ENCODE measurements around the gene NUP62CL. TPM values are rescaled to one million over a fixed set of nuclear protein-coding genes. Genes with fewer than 3 reads are reported as not detected.

Gene NUP62CL
- total and polyA plus RNA-seq, 3 donors from 2014 or later = 21.9 to 34.4 (median 31.0) TPM

DNA sequence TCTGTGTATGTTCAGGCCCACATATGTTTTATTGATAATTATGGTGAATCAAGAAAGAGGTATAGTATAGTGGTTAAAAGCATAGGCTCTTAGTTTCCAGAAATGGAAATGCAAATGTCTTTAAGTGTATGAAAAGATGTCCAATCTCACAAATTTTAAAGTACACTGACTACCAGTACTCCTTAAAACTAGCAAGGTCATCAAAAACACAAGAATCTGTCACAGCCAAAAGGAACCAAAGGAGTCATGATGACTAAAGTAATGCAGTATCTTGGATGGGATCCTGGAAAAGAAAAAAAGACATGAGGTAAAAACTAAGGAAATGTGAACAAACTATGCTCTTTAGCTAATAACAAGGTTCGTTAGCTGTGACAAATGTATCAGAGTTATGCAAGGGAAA is 87.0 kb downstream of the NUP62CL start:
- Histone ChIP-seq H3K36me3 (ENCODE audit: low read depth, missing control alignments) (no peaks in the 10 kb centered on the region), H3K4me1 (no peaks in the 10 kb centered on the region), H3K4me3 (no peak overlapping the region), H3K27me3 (no peaks in the 10 kb centered on the region), H3K27ac (no peak overlapping the region), H3K9me3 (no peaks in the 10 kb centered on the region)
- WGBS, 2 donors = 88 to 90% methylated on average over 1 of the region's 1 CpG
- TF ChIP-seq POLR2A (IDR thresholded peaks at IDR 0.05) = no peak
- no peak for DNase-seq
- intact Hi-C loops (cut with DNase I; ENCODE audit: low total_unique reads) = no loop called here

DNA sequence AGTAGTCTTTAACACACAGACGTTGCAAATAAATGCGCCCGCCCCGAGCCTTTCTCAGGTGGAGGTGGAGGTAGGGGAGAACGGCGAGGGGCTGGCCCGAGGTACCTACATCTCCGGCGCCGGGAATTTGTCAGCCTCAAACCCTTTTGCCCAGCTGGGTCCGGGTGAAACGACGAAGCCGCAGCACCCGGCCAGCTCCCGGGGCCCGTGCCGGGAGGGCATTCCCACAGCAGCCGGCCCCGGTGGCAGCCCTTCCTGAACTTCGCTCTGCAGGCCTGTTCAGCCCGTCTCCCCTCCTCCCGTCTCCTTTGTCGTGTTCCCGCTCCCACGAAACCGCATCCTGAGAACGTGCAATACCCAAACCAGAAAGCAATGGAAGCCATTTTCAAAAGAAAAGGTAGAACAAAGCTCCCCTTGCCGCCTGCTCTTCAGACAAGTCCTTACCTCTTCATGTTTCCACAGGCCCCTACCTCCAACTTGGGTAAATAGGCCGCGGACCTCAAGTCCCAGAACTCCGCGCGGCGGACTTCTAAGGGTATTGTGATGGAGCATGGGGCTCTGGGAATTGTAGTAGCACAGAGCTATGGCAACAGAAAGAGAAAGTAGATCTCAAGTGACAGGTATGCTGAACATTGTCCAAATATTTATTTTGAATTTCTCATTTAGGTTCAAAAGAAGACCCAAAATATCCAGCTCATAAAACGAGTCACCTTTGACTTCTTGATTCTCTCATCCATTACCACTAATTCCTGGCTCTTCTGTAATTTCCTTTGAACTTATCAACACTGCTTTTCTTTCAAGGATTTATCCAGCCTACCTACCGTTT is 87.7 kb downstream of the NUP62CL start, which contains the start of gene RBM41:
Gene RBM41, minus strand, starts transcription at position 501 of the 826 bp plus-strand sequence. Its CDS starts 49 bp downstream, at position 452.
- no peaks in the 10 kb centered on the region for H3K36me3 ChIP-seq (ENCODE audit: low read depth, missing control alignments)
- H3K4me3 ChIP-seq = peak within 1 kb of the TSS; percentile 55 to 73
- TF ChIP-seq POLR2A (IDR thresholded peaks at IDR 0.05) = no peak
- TF ChIP-seq, protein P1, sequence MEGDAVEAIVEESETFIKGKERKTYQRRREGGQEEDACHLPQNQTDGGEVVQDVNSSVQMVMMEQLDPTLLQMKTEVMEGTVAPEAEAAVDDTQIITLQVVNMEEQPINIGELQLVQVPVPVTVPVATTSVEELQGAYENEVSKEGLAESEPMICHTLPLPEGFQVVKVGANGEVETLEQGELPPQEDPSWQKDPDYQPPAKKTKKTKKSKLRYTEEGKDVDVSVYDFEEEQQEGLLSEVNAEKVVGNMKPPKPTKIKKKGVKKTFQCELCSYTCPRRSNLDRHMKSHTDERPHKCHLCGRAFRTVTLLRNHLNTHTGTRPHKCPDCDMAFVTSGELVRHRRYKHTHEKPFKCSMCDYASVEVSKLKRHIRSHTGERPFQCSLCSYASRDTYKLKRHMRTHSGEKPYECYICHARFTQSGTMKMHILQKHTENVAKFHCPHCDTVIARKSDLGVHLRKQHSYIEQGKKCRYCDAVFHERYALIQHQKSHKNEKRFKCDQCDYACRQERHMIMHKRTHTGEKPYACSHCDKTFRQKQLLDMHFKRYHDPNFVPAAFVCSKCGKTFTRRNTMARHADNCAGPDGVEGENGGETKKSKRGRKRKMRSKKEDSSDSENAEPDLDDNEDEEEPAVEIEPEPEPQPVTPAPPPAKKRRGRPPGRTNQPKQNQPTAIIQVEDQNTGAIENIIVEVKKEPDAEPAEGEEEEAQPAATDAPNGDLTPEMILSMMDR (IDR thresholded peaks at IDR 0.05) = no peak
- no peaks in the 10 kb centered on the region for H3K4me1 ChIP-seq
- intact Hi-C loops (cut with DNase I; ENCODE audit: low total_unique reads) = no loop called here
- H3K27me3 ChIP-seq = no peaks in the 10 kb centered on the region
- 0 to 1% methylated on average over 8 to 15 of the region's 37 CpGs for WGBS, 2 donors
- H3K27ac ChIP-seq = peak within 1 kb of the TSS in 1 of 2 donors; percentile 50
- DNase-seq = peak; percentile 91
- H3K9me3 ChIP-seq = no peaks in the 10 kb centered on the region

DNA sequence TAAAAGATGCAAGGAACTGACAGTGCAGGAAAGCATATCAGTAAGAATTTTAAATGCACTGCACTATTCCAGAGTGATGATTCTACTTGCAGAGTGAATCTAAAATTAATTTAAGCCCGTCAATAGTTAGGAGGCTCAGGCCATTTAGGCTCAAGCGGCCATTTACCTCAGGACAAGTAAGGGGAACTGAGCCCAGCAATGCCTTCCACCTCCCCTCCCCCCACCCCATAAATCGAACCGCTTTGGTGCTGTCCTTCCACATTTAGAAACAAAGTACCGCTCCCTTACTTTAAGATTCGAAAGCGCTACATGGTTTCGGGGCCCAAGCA is 88.3 kb downstream of the NUP62CL start:
- Histone ChIP-seq H3K36me3 (ENCODE audit: low read depth, missing control alignments) (no peaks in the 10 kb centered on the region), H3K27me3 (no peaks in the 10 kb centered on the region), H3K4me3 (peak overlapping the region; percentile 55 to 73), H3K9me3 (no peaks in the 10 kb centered on the region), H3K27ac (peak overlapping the region in 1 of 2 donors; percentile 50), H3K4me1 (no peaks in the 10 kb centered on the region)
- intact Hi-C loops (cut with DNase I; ENCODE audit: low total_unique reads) = no loop called here
- TF ChIP-seq, protein P1 (IDR thresholded peaks at IDR 0.05) = no peak
- no peak for TF ChIP-seq POLR2A (IDR thresholded peaks at IDR 0.05)
- no peak for DNase-seq
- WGBS, 2 donors = 0 to 6% methylated on average over 6 to 8 of the region's 8 CpGs

DNA sequence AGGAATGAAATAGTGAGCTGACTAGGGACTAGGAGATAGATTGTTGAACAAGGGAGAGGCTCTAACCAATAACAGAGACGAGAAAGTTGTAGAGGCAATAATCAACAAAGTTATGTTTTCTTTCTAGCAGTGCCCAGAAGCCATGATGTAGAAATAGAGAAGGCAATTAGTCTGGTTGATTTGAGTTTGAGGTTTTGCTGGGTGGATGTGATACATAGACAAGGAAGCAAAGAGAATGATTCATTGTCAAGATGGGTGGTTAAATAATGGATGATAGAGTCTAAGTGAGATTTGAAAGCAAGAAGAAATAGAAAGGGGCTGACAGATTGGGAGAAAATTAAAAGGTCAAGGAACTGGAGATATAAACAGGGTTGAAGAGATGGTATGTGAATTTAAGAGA is 98.8 kb downstream of the NUP62CL start:
- H3K4me1 ChIP-seq = no peaks in the 10 kb centered on the region
- no peak overlapping the region for H3K27ac ChIP-seq
- intact Hi-C loops (cut with DNase I; ENCODE audit: low total_unique reads) = no loop called here
- H3K36me3 ChIP-seq (ENCODE audit: low read depth, missing control alignments) = no peaks in the 10 kb centered on the region
- no peak for DNase-seq
- no peak overlapping the region for H3K4me3 ChIP-seq
- H3K9me3 ChIP-seq = no peaks in the 10 kb centered on the region
- H3K27me3 ChIP-seq = no peaks in the 10 kb centered on the region
- WGBS, 2 donors = 86 to 96% methylated on average over 1 of the region's 1 CpG
- no peak for TF ChIP-seq POLR2A (IDR thresholded peaks at IDR 0.05)
- TF ChIP-seq, protein P1 (IDR thresholded peaks at IDR 0.05) = no peak

DNA sequence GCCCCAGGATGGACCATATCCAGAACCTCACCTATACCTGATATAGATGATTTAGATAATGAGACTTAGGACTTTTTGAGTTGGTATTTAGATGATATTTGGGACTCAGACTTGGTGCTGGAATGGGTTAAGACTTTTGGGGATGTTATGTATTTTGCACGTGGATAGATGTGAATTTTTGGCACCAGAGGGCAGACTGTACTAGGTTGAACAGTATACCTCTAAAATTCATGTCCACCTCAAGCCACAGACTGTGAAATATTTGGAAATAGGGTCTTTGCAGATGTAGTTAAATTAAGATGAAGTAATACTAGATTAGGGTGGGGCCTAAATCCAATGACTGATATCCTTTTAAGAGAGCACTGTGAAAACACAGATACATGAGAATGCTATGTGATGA is 103.3 kb downstream of the NUP62CL start:
- DNase-seq = no peak
- intact Hi-C loops (cut with DNase I; ENCODE audit: low total_unique reads) = no loop called here

More for the DNA sequence above, 103.3 kb downstream of the NUP62CL start:
- WGBS, 2 donors = 28 to 43% methylated on average over 1 of the region's 1 CpG
- no peaks in the 10 kb centered on the region for H3K9me3 ChIP-seq
- H3K4me3 ChIP-seq = no peak overlapping the region
- TF ChIP-seq, protein P1 (IDR thresholded peaks at IDR 0.05) = no peak
- H3K27me3 ChIP-seq = no peaks in the 10 kb centered on the region
- no peak overlapping the region for H3K27ac ChIP-seq
- no peaks in the 10 kb centered on the region for H3K36me3 ChIP-seq (ENCODE audit: low read depth, missing control alignments)
- H3K4me1 ChIP-seq = no peaks in the 10 kb centered on the region

Data from testis (tissue), 3 donors.